B cell (primary cell): ENCODE measurements around the gene RNF220. TPM values are rescaled to one million over a fixed set of nuclear protein-coding genes. Genes with fewer than 3 reads are reported as not detected.

Source experiments
- ATAC-seq: fragments of 200-7000 bp; cut with Tn5 transposase; one replicate; pipeline ENCODE4 v1.10.0; 2021; ENCODE audit warnings: low read depth, mild to moderate bottlenecking, moderate number of reproducible peaks, moderate library complexity
- CTCF ChIA-PET: fragments of 350-600 bp; sonication (Branson Sonifier 250); formaldehyde crosslinking; loops from one replicate; lab custom pipeline; 2021; ENCODE audit warnings: antibody characterized with exemption, inconsistent platforms; lab: Charles Lee
- POLR2A ChIA-PET: fragments of 350-600 bp; sonication (Branson Sonifier 250); formaldehyde crosslinking; loops from one replicate; lab custom pipeline; 2021; ENCODE audit warnings: antibody characterized with exemption; lab: Charles Lee
- DNase-seq: peaks from one replicate; pipeline ENCODE4 v3.0.0; 2013
- H2AFZ ChIP-seq: 2 replicates; pipeline ENCODE4 v1.6.1; 2012; ENCODE audit warnings: mild to moderate bottlenecking, low read depth, low read length; ENCODE audit not compliant: insufficient read depth, poor library complexity, severe bottlenecking
- H3K27ac ChIP-seq, 2 donors: 1 replicate in 1 of 2; 2 replicates in 1 of 2; pipeline ENCODE4 v1.5.1; 2012 to 2013; ENCODE audit warnings: low read length in 2 of 2, mild to moderate bottlenecking in 2 of 2, moderate library complexity in 1 of 2
- H3K27me3 ChIP-seq, 4 experiments: fragments of 200-600 bp in 1 of 4; sonication (generic) in 1 of 4; replicated peaks in 1 of 4; 1 replicate in 2 of 4; 2 replicates in 2 of 4; pipeline versions ENCODE4 v1.6.1 to v1.7.0; 2013 to 2016; ENCODE audit warnings: low read length in 3 of 4, mild to moderate bottlenecking in 2 of 4, mixed read lengths in 1 of 4, moderate library complexity in 1 of 4; ENCODE audit not compliant: insufficient read depth in 4 of 4, control insufficient read depth in 3 of 4; ENCODE audit errors: control extremely low read depth in 1 of 4
- H3K36me3 ChIP-seq, 2 experiments: replicated peaks in 1 of 2; 1 replicate in 1 of 2; 2 replicates in 1 of 2; pipeline versions ENCODE4 v1.6.1 to v1.7.1; 2013; ENCODE audit warnings: low read length in 1 of 2; ENCODE audit not compliant: insufficient read depth in 2 of 2, control insufficient read depth in 1 of 2; ENCODE audit errors: control extremely low read depth in 1 of 2, extremely low read depth in 1 of 2
- H3K4me1 ChIP-seq, 2 donors: fragments of 200-600 bp in 1 of 2; sonication (generic) in 1 of 2; 1 replicate in 1 of 2; 2 replicates in 1 of 2; pipeline versions ENCODE4 v1.5.1 to v1.6.1; 2013 to 2017; ENCODE audit warnings: low read length in 2 of 2; ENCODE audit not compliant: control insufficient read depth in 2 of 2, insufficient read depth in 2 of 2
- H3K4me2 ChIP-seq: replicated peaks from 2 replicates; pipeline ENCODE3; 2012; ENCODE audit warnings: mild to moderate bottlenecking, low read depth, low read length; ENCODE audit not compliant: poor library complexity, severe bottlenecking
- H3K4me3 ChIP-seq, 5 experiments: fragments of 200-600 bp in 1 of 5; sonication (generic) in 1 of 5; 1 replicate in 3 of 5; 2 replicates in 2 of 5; pipeline versions ENCODE4 v1.5.1 to v1.7.0; 2011 to 2016; ENCODE audit warnings: low read length in 4 of 5, mild to moderate bottlenecking in 4 of 5, low read depth in 2 of 5, control low read depth in 1 of 5, moderate library complexity in 1 of 5; ENCODE audit not compliant: insufficient read depth in 1 of 5; ENCODE audit errors: control extremely low read depth in 1 of 5, extremely low read depth in 1 of 5
- H3K79me2 ChIP-seq: fragments of 200-600 bp; sonication (generic); one replicate; pipeline ENCODE4 v1.6.0; 2016; ENCODE audit warnings: low read length; ENCODE audit not compliant: control insufficient read depth, insufficient read depth
- H3K9ac ChIP-seq: fragments of 200-600 bp; sonication (generic); 2 replicates; pipeline ENCODE4 v1.6.1; 2017; ENCODE audit warnings: mild to moderate bottlenecking, low read length, moderate library complexity
- H3K9me3 ChIP-seq, 3 donors: one replicate each; pipeline versions ENCODE4 v1.6.1 to v1.7.1; 2013; ENCODE audit warnings: low read length in 2 of 3; ENCODE audit not compliant: control insufficient read depth in 2 of 3, insufficient read depth in 1 of 3; ENCODE audit errors: control extremely low read depth in 1 of 3
- H4K20me1 ChIP-seq: 2 replicates; pipeline ENCODE4 v1.6.0; 2012; ENCODE audit warnings: mild to moderate bottlenecking, low read length; ENCODE audit not compliant: insufficient read depth, control insufficient read depth, poor library complexity, severe bottlenecking
- H3K27ac Mint-ChIP-seq: one replicate; pipeline ENCODE4 v1.8.0; 2021; ENCODE audit warnings: mixed read lengths
- H3K27me3 Mint-ChIP-seq: one replicate; pipeline ENCODE4 v1.8.0; 2021; ENCODE audit warnings: mixed read lengths
- H3K4me1 Mint-ChIP-seq: one replicate; pipeline ENCODE4 v1.8.0; 2021; ENCODE audit warnings: mixed read lengths
- H3K4me3 Mint-ChIP-seq: one replicate; pipeline ENCODE4 v1.8.0; 2021; ENCODE audit warnings: mixed read lengths
- H3K9me3 Mint-ChIP-seq: one replicate; pipeline ENCODE4 v1.8.0; 2022; ENCODE audit warnings: mixed read lengths; ENCODE audit not compliant: insufficient read depth
- EZH2 ChIP-seq: IDR thresholded peaks from 2 replicates; pipeline ENCODE4 v1.6.1; 2012; ENCODE audit warnings: borderline replicate concordance, low read depth, mild to moderate bottlenecking, moderate library complexity, low read length; ENCODE audit not compliant: insufficient read depth, poor library complexity, severe bottlenecking
- WGBS: methylation state at CpG from one replicate; pipeline ENCODE4 v1.1.5; 2013; ENCODE audit warnings: missing lambda C conversion rate; ENCODE audit not compliant: insufficient coverage; 5-methylcytosine and 5-hydroxymethylcytosine counted together
- intact Hi-C: fragments of 100-400 bp; cut with micrococcal nuclease; formaldehyde crosslinking; loops from one replicate; pipeline ENCODE4 v1.10.0; 2022
- polyA plus RNA-seq: library from polyadenylated mRNA; depleted of rRNA; stranded (reverse); fragments of >200 nt; gene quantifications from 2 replicates; pipeline ENCODE4 v1.2.3, GENCODE V29; 2012
- total RNA-seq, 2 donors: library from RNA; stranded (reverse); fragments of 120-200 nt in 1 of 2; gene quantifications; 1 replicate in 1 of 2; 2 replicates in 1 of 2; pipeline versions ENCODE4 v1.2.3 to v1.2.4, GENCODE V29; 2013 to 2022
- TF ChIP-seq, protein P1 (sequence below): fragments of 200-600 bp; IDR thresholded peaks from one replicate; pipeline ENCODE4 v1.8.0; 2022; ENCODE audit warnings: antibody characterized with exemption, mild to moderate bottlenecking

Gene RNF220
- total and polyA plus RNA-seq, 2 donors (not counting 1 experiment from before 2014, with no cell fraction given) = 115 to 141 TPM

DNA sequence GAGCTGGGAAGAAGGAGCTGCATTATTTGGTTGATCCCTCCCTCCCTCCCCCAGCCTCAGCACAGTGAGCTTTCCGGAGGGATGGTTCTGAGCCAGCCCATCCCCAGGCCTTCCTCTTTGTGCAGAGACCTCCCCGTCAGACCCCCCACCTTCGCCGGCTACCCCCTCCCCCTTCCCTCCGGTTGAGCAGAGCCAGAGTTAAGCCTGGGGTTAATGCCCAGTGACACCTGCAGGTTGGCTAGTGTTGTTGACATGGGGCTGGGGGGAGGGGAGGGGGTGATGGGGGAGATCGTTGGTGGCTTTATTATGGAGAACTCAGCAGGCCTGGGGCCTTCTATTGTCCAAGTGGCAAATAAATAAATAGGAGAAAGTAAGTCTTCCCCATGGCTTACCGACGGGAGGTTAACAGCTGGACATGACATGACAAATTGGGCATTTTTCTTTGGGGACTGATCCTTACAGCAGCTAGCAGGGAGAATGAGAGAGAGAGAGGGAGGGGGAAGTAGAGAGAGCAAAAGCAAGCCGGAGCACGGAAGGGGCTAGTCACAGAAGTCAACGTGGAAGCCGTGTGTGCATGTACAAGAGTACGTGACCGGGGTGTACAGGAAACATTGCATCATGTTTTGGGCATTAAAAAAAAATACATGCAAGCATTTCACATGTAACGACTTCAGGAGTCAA lies 138.1 kb downstream of the RNF220 start:
- Histone ChIP-seq H3K4me3 (no peak overlapping the region), H3K79me2 (no peaks in the 10 kb centered on the region), H3K9ac (no peak overlapping the region), H3K9me3 (no peaks in the 10 kb centered on the region), H2AFZ (no peak overlapping the region), H3K4me1 (no peaks in the 10 kb centered on the region), H3K27ac (no peak overlapping the region), H4K20me1 (no peaks in the 10 kb centered on the region), H3K4me2 (no peak overlapping the region), H3K27me3 (no peaks in the 10 kb centered on the region), H3K36me3 (no peaks in the 10 kb centered on the region)
- TF ChIP-seq EZH2 = no peak
- TF ChIP-seq, protein P1, sequence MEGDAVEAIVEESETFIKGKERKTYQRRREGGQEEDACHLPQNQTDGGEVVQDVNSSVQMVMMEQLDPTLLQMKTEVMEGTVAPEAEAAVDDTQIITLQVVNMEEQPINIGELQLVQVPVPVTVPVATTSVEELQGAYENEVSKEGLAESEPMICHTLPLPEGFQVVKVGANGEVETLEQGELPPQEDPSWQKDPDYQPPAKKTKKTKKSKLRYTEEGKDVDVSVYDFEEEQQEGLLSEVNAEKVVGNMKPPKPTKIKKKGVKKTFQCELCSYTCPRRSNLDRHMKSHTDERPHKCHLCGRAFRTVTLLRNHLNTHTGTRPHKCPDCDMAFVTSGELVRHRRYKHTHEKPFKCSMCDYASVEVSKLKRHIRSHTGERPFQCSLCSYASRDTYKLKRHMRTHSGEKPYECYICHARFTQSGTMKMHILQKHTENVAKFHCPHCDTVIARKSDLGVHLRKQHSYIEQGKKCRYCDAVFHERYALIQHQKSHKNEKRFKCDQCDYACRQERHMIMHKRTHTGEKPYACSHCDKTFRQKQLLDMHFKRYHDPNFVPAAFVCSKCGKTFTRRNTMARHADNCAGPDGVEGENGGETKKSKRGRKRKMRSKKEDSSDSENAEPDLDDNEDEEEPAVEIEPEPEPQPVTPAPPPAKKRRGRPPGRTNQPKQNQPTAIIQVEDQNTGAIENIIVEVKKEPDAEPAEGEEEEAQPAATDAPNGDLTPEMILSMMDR = no peak
- Mint-ChIP-seq H3K4me1 (no peaks in the 10 kb centered on the region), H3K27ac (no peak overlapping the region), H3K9me3 (no peaks in the 10 kb centered on the region), H3K27me3 (peaks cover 41% of the 10 kb centered on the region), H3K4me3 (no peak overlapping the region)
- CTCF ChIA-PET = interaction anchor here (1.9 kb wide), 1 partner anchor 52 kb away, joined by 4 read pairs; no protein-coding TSS in a partner anchor
- intact Hi-C loops = no loop called here
- 34% methylated on average over 10 of the region's 15 CpGs for WGBS
- ATAC-seq (no peak), DNase-seq (no peak)
- POLR2A ChIA-PET = no interaction called here

GRCh38 chr1:44543786-44544185 lies 138.7 kb downstream of the RNF220 start:
- Histone ChIP-seq H3K4me3 (no peak overlapping the region), H3K4me2 (no peak overlapping the region), H3K79me2 (no peaks in the 10 kb centered on the region), H3K4me1 (no peaks in the 10 kb centered on the region), H3K27me3 (no peaks in the 10 kb centered on the region), H3K27ac (no peak overlapping the region), H2AFZ (no peak overlapping the region), H4K20me1 (no peaks in the 10 kb centered on the region), H3K9ac (no peak overlapping the region), H3K36me3 (no peaks in the 10 kb centered on the region), H3K9me3 (no peaks in the 10 kb centered on the region)
- ATAC-seq = no peak
- Mint-ChIP-seq H3K27ac (no peak overlapping the region), H3K27me3 (peaks cover 42% of the 10 kb centered on the region), H3K4me3 (no peak overlapping the region), H3K9me3 (no peaks in the 10 kb centered on the region), H3K4me1 (no peaks in the 10 kb centered on the region)
- POLR2A ChIA-PET = no interaction called here
- no peak for TF ChIP-seq EZH2
- TF ChIP-seq, protein P1 = no peak
- intact Hi-C loops = no loop called here
- WGBS = 83% methylated on average over 5 of the region's 7 CpGs
- no peak for DNase-seq
- CTCF ChIA-PET = interaction anchor here (1.9 kb wide), 1 partner anchor 51 kb away, joined by 4 read pairs; no protein-coding TSS in a partner anchor
